ENCODE results near the gene CRCP.
"Not testable (repeated sequence)": the region's sequence is repeated elsewhere in the genome, so short reads cannot be mapped to it uniquely, and the experiment has no call there.

Gene CRCP

GRCh38 chr7:66108410-66108809, 6.2 kb upstream of the CRCP start:
- DNase-seq (ENCODE audit: low read depth), result not testable (repeated sequence)

GRCh38 chr7:66110856-66111255, 3.8 kb upstream of the CRCP start:
- DNase-seq (ENCODE audit: low read depth), result no peak

GRCh38 chr7:66116680-66117420, 2.2 kb downstream of the CRCP start:
- DNase-seq (ENCODE audit: low read depth), result not testable (repeated sequence)

DNA sequence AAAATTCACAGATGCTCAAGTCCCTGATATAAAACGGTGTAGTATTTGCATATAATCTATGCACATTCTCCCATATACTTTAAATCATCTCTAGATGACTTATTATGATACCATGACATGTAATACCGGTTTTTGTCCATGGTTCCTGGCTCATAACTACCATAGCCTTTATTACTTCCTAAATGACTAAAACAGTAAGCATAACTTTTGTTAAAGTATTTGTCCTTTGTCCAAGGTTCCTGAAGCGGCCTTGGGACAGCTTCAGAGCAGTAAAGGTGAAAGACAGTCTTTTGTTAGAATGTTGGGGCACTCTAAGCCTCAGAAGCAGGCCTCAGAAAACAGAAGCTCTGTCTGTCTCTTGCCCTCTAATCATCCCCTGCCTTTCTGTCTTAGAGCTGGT, 4.0 kb downstream of the CRCP start:
- DNase-seq (ENCODE audit: low read depth), result no peak

GRCh38 chr7:66119245-66119850, 4.7 kb downstream of the CRCP start:
- no peak for DNase-seq (ENCODE audit: low read depth)

DNA sequence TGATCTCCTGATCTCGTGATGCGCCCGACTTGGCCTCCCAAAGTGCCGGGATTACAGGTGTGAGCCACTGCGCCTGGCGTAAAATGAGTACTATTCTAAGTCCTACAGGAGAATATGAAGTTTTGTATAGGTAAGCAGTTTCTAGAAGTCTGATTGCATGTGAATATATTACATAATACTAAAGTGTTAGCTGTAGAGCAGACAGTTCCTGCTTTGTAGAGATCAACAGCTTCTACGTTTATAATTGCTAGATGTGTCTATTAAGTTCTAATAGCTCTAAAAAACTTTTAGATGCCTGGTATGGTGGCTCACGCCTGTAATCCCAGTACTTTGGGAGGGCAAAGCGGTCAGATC, 8.5 kb downstream of the CRCP start:
- DNase-seq (ENCODE audit: low read depth), result no peak

DNA sequence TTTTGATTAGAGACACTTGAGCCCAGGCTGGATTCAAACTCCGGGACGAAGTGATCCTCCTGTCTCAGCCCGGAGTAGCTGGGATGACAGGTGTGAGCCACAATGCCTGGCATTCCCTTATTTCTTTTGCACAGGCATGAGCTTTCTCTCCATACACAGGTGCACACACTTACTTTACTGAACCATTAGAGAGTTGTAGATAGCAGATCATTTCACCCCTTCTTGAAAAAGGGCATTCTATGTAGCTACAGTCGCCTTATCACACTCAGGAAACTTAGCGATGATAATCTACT, 9.9 kb downstream of the CRCP start:
- DNase-seq (ENCODE audit: low read depth), result not testable (repeated sequence)

GRCh38 chr7:66125052-66125694, 10.5 kb downstream of the CRCP start:
- DNase-seq (ENCODE audit: low read depth), result no peak

GRCh38 chr7:66125781-66126352, 11.2 kb downstream of the CRCP start:
- not testable (repeated sequence) for DNase-seq (ENCODE audit: low read depth)

GRCh38 chr7:66127172-66127571, 12.5 kb downstream of the CRCP start:
- not testable (repeated sequence) for DNase-seq (ENCODE audit: low read depth)

DNA sequence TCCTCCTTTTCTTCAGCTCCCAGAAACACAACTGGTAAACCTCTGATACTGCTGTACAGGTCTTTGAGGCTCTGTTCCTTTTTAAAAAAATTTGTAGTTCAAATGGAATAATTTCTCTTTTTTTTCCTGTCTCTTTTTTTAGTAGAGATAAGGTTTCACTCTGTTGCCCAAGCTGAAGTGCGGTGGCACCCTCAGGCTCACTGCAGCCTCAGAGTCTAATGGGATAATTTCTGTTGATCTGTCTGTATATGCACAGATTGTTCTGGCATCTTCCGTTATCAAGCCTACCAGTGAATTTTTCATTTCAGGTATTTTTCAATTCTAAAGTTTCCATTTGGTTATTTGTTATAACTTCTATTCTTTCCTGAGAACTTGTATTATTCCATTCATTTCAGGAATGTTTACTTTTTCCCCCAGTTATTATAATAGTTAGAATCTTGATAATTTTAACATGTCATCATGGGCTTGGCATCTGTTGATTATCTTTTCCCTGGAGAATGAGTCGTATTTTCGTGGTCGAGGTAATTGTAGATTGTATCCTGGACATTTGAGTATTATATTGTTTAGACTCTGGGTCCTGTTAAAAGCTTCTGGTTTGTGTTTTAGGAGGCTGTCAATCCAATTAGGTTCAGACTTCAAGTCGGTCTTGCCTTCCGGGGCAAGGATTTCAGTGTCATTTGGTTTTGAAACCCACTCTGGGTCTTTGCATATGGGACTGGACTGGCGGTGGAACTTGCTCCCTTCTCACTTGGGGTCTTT, 24.5 kb downstream of the CRCP start:
- no peak for DNase-seq (ENCODE audit: low read depth)

DNA sequence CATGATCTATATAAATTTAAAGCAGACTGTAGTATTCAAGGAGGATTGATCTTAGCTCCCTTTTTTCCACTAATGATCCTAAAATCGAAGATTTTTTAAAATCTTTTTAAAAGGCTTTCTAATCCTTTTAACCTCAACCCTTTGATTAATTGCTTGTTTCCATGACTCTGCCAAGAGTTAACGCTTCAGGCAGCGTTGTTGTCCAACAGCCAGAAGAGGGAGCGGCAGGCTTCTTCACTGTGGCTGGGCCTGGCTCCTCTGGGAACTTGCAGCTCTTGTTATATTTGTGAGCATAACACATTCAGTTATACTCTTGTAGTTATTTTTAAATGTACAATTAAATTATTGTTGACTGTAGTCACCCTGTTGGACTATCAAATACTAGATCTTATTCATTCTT, 26.3 kb downstream of the CRCP start:
- DNase-seq (ENCODE audit: low read depth), result no peak

GRCh38 chr7:66142334-66142733, 27.7 kb downstream of the CRCP start:
- no peak for DNase-seq (ENCODE audit: low read depth)

DNA sequence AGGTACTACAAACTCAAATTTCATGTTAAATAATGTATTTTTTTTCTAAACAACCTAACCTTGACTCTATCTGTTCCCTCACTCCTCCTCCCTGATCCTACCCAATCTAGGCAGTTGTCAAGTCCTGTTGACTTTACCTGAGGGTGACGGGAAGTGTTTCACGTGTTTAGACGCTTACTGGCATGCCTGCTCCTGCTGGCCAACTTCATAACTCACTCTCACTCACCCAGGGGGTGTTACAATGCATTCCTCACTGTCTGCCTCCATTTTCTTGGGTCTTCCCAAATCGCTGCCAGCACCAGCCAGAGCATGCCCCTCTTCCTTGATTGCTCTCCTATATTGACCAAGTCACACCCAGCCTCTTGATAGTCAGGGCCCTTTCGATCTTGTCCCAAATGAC, 28.3 kb downstream of the CRCP start:
- no peak for DNase-seq (ENCODE audit: low read depth)

DNA sequence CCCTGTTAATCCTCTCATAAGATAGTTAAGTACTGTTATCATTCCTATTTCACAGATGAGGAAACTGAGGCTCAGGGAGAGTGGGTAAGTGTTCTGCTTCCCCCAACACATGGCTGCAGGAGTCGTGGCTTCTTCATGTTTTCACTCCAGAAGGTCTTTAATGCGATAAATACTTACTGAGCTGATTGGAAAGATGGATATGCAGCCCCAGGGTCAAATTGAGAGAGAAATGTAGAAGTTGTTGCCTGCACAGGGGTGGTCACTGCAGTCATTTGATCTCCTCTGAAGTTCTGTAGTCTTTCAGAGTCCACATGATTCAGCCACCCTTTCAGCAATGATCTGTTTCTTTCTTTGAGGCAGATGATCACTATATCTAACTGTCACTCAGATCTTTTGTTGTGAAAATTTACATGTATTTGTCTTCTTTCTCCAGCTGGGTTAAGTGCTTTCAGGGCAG, 29.3 kb downstream of the CRCP start:
- DNase-seq (ENCODE audit: low read depth), result no peak

DNA sequence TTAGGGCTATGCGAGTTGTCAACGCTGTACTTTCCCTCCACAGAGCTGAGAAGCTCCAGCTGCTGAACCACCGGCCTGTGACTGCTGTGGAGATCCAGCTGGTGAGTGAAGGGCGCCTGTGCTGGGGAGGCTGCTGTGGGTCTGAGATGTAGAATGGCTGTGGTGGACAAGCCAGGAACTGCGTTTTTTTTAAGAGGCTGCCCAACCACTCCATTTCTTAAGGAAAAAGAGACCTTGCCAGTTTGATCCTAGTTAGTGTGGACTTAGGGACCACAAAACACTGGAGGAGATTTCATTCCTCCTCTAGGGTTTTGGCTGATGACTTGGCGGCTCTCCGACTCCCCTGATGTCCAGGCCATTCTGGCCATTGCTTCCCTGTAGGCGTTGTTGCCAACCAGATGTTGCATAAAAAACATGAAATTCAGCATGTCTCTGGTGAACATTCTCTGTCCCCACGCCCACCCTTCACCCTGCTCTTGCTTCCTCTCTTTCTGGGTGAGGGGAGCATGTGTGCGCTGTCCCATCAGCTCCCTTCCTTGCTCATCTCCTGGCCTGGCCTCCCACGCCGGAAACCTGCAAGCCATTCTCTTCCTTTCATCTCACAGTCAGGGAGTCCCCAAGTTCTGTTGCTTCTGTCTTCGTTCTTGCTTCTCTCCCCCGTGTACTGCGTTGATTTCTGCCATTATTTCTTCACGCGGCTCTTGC, 30.9 kb downstream of the CRCP start:
- no peak for DNase-seq (ENCODE audit: low read depth)

GRCh38 chr7:66146701-66147100, 32.1 kb downstream of the CRCP start:
- DNase-seq (ENCODE audit: low read depth), result no peak

GRCh38 chr7:66147657-66148056, 33.0 kb downstream of the CRCP start:
- DNase-seq (ENCODE audit: low read depth), result not testable (repeated sequence)

GRCh38 chr7:66150471-66150870, 35.8 kb downstream of the CRCP start:
- DNase-seq (ENCODE audit: low read depth), result no peak

GRCh38 chr7:66152371-66153191, 37.9 kb downstream of the CRCP start:
- DNase-seq (ENCODE audit: low read depth), result no peak

GRCh38 chr7:66153691-66154090, 39.0 kb downstream of the CRCP start:
- no peak for DNase-seq (ENCODE audit: low read depth)
